HEK293T (cell line): ENCODE measurements around the gene PRR7.

Experiments
- CTCF ChIA-PET: fragments of 350-600 bp; formaldehyde crosslinking; extraction: SDS; loops from one replicate; lab custom pipeline; 2021; ENCODE audit warnings: antibody characterized with exemption, inconsistent platforms; lab: Yijun Ruan, JAX
- POLR2A ChIA-PET: fragments of 350-600 bp; formaldehyde crosslinking; extraction: SDS; loops from one replicate; lab custom pipeline; 2020; ENCODE audit warnings: antibody characterized with exemption, inconsistent platforms; lab: Yijun Ruan, JAX
- DNase-seq: peaks from one replicate; pipeline ENCODE4 v3.0.0; 2012; ENCODE audit warnings: mixed read lengths; ENCODE audit errors: extremely low spot score
- ARNT ChIP-seq: fragments of 450-650 bp; IDR thresholded peaks from 2 replicates; pipeline ENCODE4 v1.6.1; 2017; ENCODE audit warnings: mild to moderate bottlenecking
- BHLHE40 ChIP-seq: fragments of 450-650 bp; IDR thresholded peaks from 2 replicates; pipeline ENCODE4 v1.6.1; 2016; ENCODE audit warnings: mild to moderate bottlenecking, moderate library complexity, borderline replicate concordance
- CTBP1 ChIP-seq: fragments of 450-650 bp; IDR thresholded peaks from 2 replicates; pipeline ENCODE4 v1.6.1; 2016; ENCODE audit warnings: borderline replicate concordance
- ELF4 ChIP-seq: fragments of 450-650 bp; IDR thresholded peaks from 2 replicates; pipeline ENCODE4 v1.6.1; 2017; ENCODE audit warnings: antibody characterized with exemption
- FOXA1 ChIP-seq: fragments of 450-650 bp; IDR thresholded peaks from 2 replicates; pipeline ENCODE4 v1.6.1; 2016; ENCODE audit warnings: mild to moderate bottlenecking
- FOXK2 ChIP-seq: fragments of 450-650 bp; IDR thresholded peaks from 2 replicates; pipeline ENCODE4 v1.6.1; 2016; ENCODE audit warnings: mild to moderate bottlenecking
- FOXM1 ChIP-seq: fragments of 450-650 bp; IDR thresholded peaks from 2 replicates; pipeline ENCODE4 v1.6.1; 2017; ENCODE audit warnings: mild to moderate bottlenecking, borderline replicate concordance
- HDGF ChIP-seq: fragments of 450-650 bp; IDR thresholded peaks from 2 replicates; pipeline ENCODE4 v1.6.1; 2017; ENCODE audit warnings: antibody characterized with exemption, borderline replicate concordance
- L3MBTL2 ChIP-seq: fragments of 450-650 bp; conservative IDR thresholded peaks from 2 replicates; pipeline ENCODE4 v1.6.1; 2016; ENCODE audit warnings: mild to moderate bottlenecking
- LEF1 ChIP-seq: fragments of 450-650 bp; IDR thresholded peaks from 2 replicates; pipeline ENCODE4 v1.6.1; 2017; ENCODE audit warnings: mild to moderate bottlenecking, borderline replicate concordance
- NFRKB ChIP-seq: fragments of 450-650 bp; IDR thresholded peaks from 2 replicates; pipeline ENCODE4 v1.6.1; 2016; ENCODE audit warnings: mild to moderate bottlenecking, moderate library complexity
- PKNOX1 ChIP-seq: fragments of 450-650 bp; IDR thresholded peaks from 2 replicates; pipeline ENCODE4 v1.6.1; 2016
- SP1 ChIP-seq: fragments of 450-650 bp; IDR thresholded peaks from 2 replicates; pipeline ENCODE4 v1.6.1; 2017
- SUZ12 ChIP-seq: fragments of 450-650 bp; IDR thresholded peaks from 2 replicates; pipeline ENCODE4 v1.6.1; 2016; ENCODE audit warnings: mild to moderate bottlenecking
- TARDBP ChIP-seq: fragments of 450-650 bp; IDR thresholded peaks from 2 replicates; pipeline ENCODE4 v1.6.1; 2016
- ZNF384 ChIP-seq: fragments of 450-650 bp; IDR thresholded peaks from 2 replicates; pipeline ENCODE4 v1.6.1; 2016

PRR7 gene

GRCh38 chr5:177427919-177428573 is 18.6 kb upstream of the PRR7 start:
- TF ChIP-seq ELF4 (no peak), BHLHE40 (no peak), SP1 (no peak), TARDBP (no peak), ARNT (no peak)
- DNase-seq = no peak
- POLR2A ChIA-PET = interaction anchor here (0.6 to 4.7 kb wide), 13 partner anchors 9 to 115 kb away, joined by 3 to 69 read pairs (median 6); partner anchors contain the start of genes F12 and PRR7
- CTCF ChIA-PET = interaction anchor here (0.6 to 3.2 kb wide), 4 partner anchors 10 to 24 kb away, joined by 3 to 23 read pairs (median 4); no protein-coding TSS in a partner anchor

- ChIA-PET POLR2A (interaction anchor here (0.6 to 1.9 kb wide), 5 partner anchors 13 to 76 kb away, joined by 3 to 8 read pairs (median 3); no protein-coding TSS in a partner anchor), CTCF (interaction anchor here (0.6 to 0.8 kb wide), 2 partner anchors 13 to 25 kb away, joined by 3 read pairs; no protein-coding TSS in a partner anchor)
- TF ChIP-seq NFRKB = no peak
- no peak for DNase-seq
These were observed 17.9 kb upstream of the PRR7 start for GRCh38 chr5:177428574-177429217.

- CTCF ChIA-PET = interaction anchor here (0.6 to 0.8 kb wide), 3 partner anchors 25 to 120 kb away, joined by 3 read pairs; no protein-coding TSS in a partner anchor
- TF ChIP-seq SUZ12 = no peak
- no peak for TF ChIP-seq FOXM1
- TF ChIP-seq L3MBTL2 = no peak
- DNase-seq = no peak
- POLR2A ChIA-PET = interaction anchor here (0.7 to 1.9 kb wide), 5 partner anchors 12 to 27 kb away, joined by 3 to 8 read pairs (median 3); no protein-coding TSS in a partner anchor
These were observed 17.2 kb upstream of the PRR7 start for GRCh38 chr5:177429248-177430040.

- POLR2A ChIA-PET = interaction anchor here (0.9 kb wide), 1 partner anchor 28 kb away, joined by 3 read pairs; no protein-coding TSS in a partner anchor
- no peak for DNase-seq
- CTCF ChIA-PET = interaction anchor here (0.6 kb wide), 1 partner anchor 121 kb away, joined by 3 read pairs; no protein-coding TSS in a partner anchor
- TF ChIP-seq ZNF384 = no peak
- no peak for TF ChIP-seq ARNT
- TF ChIP-seq FOXA1 = no peak
- TF ChIP-seq CTBP1 = no peak
- TF ChIP-seq NFRKB = no peak
- no peak for TF ChIP-seq ELF4
- TF ChIP-seq SP1 = no peak
- no peak for TF ChIP-seq HDGF
- TF ChIP-seq TARDBP = no peak
- no peak for TF ChIP-seq L3MBTL2
- no peak for TF ChIP-seq PKNOX1
- no peak for TF ChIP-seq BHLHE40
- no peak for TF ChIP-seq FOXK2
These were observed 16.3 kb upstream of the PRR7 start for GRCh38 chr5:177430140-177430951.

- POLR2A ChIA-PET = no interaction called here
- DNase-seq = no peak
- TF ChIP-seq ELF4 (no peak), ARNT (no peak), LEF1 (no peak), FOXK2 (no peak), ZNF384 (no peak), TARDBP (no peak)
- CTCF ChIA-PET = no interaction called here
These were observed 15.7 kb upstream of the PRR7 start for GRCh38 chr5:177430972-177431316.

GRCh38 chr5:177431317-177432142 is 15.1 kb upstream of the PRR7 start:
- DNase-seq = no peak
- CTCF ChIA-PET = no interaction called here
- TF ChIP-seq ZNF384 (no peak), PKNOX1 (no peak), ELF4 (no peak), FOXA1 (no peak), NFRKB (no peak), SUZ12 (no peak), FOXK2 (no peak), HDGF (no peak), CTBP1 (no peak)
- POLR2A ChIA-PET = no interaction called here
